H1 (cell line): Measurements from ENCODE around the gene CAMK2D. TPM values are rescaled to one million over a fixed set of nuclear protein-coding genes. Genes with fewer than 3 reads are reported as not detected.

Experiments
- BCL11A ChIP-seq, 2 experiments: IDR thresholded peaks; one replicate each; pipeline ENCODE4 v1.6.1; 2011; ENCODE audit warnings: low read depth in 2 of 2, low read length in 2 of 2, mild to moderate bottlenecking in 2 of 2
- CHD7 ChIP-seq: fragments of 300-600 bp; sonication (generic); IDR thresholded peaks from 2 replicates; pipeline ENCODE4 v1.7.1; 2012; ENCODE audit warnings: low read length, moderate library complexity, mild to moderate bottlenecking, inconsistent platforms; ENCODE audit not compliant: insufficient replicate concordance
- EP300 ChIP-seq, 2 experiments: IDR thresholded peaks; 1 replicate in 1 of 2; 2 replicates in 1 of 2; pipeline ENCODE4 v1.6.1; 2011 to 2012; ENCODE audit warnings: low read depth in 2 of 2, low read length in 2 of 2, mild to moderate bottlenecking in 2 of 2, borderline replicate concordance in 1 of 2, inconsistent platforms in 1 of 2, moderate library complexity in 1 of 2
- SP4 ChIP-seq: IDR thresholded peaks from 2 replicates; pipeline ENCODE4 v1.6.1; 2012; ENCODE audit warnings: low read length, inconsistent platforms
- polyA plus RNA-seq, 7 experiments: library from polyadenylated mRNA; depleted of rRNA in 3 of 7; stranded (reverse) in 5 of 7; unstranded in 2 of 7; fragments of >200 nt in 5 of 7; fragments of 200-250 nt in 2 of 7; gene quantifications; 1 replicate in 5 of 7; 2 replicates in 1 of 7; 4 replicates in 1 of 7; pipeline versions ENCODE4 v1.2.1 to v1.2.3, GENCODE V29; 2011 to 2013; ENCODE audit warnings: missing spikeins in 2 of 7, mixed read lengths in 2 of 7
- total RNA-seq: library from RNA; stranded (reverse); fragmentation: NEBNext Ultra II Directional; extraction: Animal tissue kit (Norgen Biotek cat#: 25700); gene quantifications from 2 replicates; pipeline ENCODE4 v1.2.1, GENCODE V29; 2021

CAMK2D gene
- total and polyA plus RNA-seq, 2 of the 8 experiments (the other 6 are each of a cell fraction or from before 2014, with no cell fraction given), result 3.2 to 7.0 TPM

GRCh38 chr4:113495790-113496189 is 265.7 kb downstream of the CAMK2D start (continued):
- TF ChIP-seq CHD7, result no peak
- no peak for TF ChIP-seq BCL11A (IDR thresholded peaks at IDR 0.05; ENCODE audit: low read depth in 2 of 2, low read length in 2 of 2)
- no peak for TF ChIP-seq EP300 (IDR thresholded peaks at IDR 0.05; ENCODE audit: borderline replicate concordance in 1 of 2, low read depth in 2 of 2, low read length in 2 of 2)
- no peak for TF ChIP-seq SP4
- TF ChIP-seq, all 59 proteins: peak for 0
